GM19372 (cell line): ENCODE data around the gene AHCYL1.
"Not testable (repeated sequence)": the region's sequence is repeated elsewhere in the genome, so short reads cannot be mapped to it uniquely, and the experiment has no call there.

Experiments
- ATAC-seq: cut with Tn5 transposase; IDR thresholded peaks from one replicate; pipeline ENCODE4 v1.9.1; 2021; ENCODE audit warnings: mild to moderate bottlenecking, low read depth, moderate library complexity; ENCODE audit not compliant: unreplicated experiment

Gene AHCYL1

GRCh38 chr1:109984456-109985246 is at the start of gene AHCYL1:
Gene AHCYL1 (plus strand): TSS chr1:109984765. CDS start chr1:109985053, 288 bp downstream.
- ATAC-seq = peak; percentile 98

DNA sequence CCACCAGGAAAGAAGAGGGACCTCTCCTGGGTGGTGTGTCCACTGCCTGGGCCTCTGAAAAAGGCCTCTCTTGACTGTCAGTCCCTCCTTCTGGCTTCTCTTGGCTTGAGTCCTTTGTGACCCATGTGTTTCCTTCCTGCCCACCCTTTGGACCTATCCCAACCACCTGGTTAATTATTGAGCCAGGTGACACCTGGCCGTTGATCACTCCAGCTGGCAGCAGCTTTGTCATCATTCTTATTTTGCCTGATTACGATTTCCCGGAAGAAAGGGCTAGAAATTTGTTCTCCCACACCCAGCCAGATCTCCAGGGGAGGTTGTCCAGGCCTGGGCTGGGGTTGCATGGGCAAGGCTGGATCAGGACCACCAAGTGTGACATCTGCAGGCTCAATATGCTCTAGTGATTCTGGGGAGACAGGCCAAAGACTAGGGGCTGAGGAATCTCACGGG is 49.1 kb upstream of the AHCYL1 start:
- no peak for ATAC-seq

DNA sequence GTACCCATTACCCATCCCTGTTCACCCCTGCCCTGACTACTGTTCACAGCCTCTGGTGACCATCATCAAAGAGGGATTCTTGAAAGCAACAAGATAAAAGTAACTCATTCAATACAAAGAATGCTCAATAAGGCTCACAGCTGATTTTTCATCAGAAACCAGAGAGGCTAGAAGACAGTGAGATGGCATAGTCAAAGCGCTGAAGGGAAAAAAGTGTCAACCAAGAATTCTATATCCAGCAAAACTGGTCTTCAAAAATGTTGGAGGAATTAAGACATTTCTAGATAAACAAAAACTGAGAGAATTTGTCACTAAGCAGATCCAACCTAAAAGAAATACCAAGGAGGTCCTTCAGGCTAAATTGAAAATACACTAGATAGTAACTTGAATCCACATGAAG is 46.8 kb upstream of the AHCYL1 start:
- no peak for ATAC-seq

GRCh38 chr1:109938556-109938955 is 46.0 kb upstream of the AHCYL1 start:
- no peak for ATAC-seq

DNA sequence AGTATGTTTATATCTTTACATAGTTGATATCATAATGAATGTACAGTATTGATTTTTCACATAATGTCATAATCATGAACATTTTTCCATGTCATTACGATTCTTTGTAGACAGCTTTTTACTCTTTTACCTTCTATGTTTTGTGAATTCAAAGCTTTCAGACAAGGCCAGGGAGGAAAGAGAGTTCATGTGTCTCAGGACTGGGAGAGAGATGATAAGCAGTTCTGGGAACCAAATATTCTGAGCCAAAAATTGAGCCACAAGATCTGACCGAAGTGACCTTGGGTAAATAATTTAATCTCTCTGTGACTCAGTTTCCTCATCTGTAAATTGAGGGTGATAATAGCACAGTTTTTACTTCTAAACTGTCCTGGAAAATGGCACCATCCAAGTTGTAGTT is 42.1 kb upstream of the AHCYL1 start:
- no peak for ATAC-seq

- ATAC-seq = no peak
Measured at GRCh38 chr1:109944541-109944940, 40.0 kb upstream of the AHCYL1 start.

GRCh38 chr1:109946511-109946910 is 38.1 kb upstream of the AHCYL1 start:
- ATAC-seq = no peak

- ATAC-seq = no peak
Measured at GRCh38 chr1:109947582-109948284, 36.8 kb upstream of the AHCYL1 start.

DNA sequence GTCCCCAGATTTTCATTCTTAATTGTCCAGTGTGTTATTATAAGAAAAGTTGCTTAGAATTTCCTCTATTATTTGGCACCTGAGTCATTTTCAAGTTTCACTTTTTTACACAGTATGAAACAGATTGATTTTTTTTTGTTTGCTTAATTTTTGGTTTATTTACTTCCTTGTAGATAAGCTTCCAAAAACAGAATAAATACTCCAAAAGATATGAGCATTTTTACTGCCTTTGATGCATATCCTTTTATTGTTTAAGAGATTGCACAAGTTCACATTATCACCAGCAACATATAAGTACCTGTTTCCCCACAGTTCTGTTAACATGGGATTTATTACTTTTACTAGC is 36.3 kb upstream of the AHCYL1 start:
- ATAC-seq = no peak

DNA sequence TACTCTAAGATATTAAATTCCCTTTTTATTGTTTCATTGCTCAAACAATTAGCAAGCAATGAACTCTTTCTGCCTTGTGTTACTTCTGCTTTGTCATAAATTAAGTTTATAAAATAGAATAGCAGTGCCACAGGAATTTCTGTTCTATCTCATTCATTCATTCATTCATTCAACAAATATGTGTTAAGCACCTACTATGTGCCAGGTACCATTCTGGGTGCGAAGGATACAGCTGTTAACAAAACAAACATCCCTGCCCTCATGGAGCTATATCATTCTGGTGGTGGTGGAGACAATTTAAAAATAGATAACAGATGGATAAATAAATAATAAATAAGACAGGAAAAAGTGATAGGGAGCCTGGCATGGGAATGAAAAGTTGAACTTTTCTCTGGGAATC is 34.5 kb upstream of the AHCYL1 start:
- ATAC-seq = no peak

- no peak for ATAC-seq
Measured at GRCh38 chr1:109950509-109950908, 34.1 kb upstream of the AHCYL1 start.

- ATAC-seq = not testable (repeated sequence)
Measured at GRCh38 chr1:109951501-109951900, 33.1 kb upstream of the AHCYL1 start.

DNA sequence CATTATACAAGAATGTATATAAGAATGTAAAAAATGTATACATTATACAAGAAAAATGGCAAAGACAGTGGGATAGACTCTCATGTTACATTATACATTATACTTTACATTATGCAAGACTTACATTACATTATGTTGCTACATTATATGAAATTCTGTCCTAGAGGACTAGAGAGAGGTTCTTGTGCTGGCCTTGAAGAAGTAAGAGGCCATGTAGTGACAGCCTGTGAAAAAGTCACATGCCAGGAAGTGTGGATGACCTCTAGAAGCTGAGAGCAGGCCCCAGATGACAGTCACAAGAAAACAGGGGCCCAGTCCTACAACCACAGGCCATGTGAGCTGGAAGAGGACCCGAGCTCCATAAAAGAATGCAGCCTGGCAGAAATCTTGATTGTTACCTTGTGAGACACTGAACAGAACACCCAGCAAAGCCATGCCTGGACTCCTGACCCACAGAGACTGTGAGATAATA is 30.5 kb upstream of the AHCYL1 start:
- no peak for ATAC-seq

DNA sequence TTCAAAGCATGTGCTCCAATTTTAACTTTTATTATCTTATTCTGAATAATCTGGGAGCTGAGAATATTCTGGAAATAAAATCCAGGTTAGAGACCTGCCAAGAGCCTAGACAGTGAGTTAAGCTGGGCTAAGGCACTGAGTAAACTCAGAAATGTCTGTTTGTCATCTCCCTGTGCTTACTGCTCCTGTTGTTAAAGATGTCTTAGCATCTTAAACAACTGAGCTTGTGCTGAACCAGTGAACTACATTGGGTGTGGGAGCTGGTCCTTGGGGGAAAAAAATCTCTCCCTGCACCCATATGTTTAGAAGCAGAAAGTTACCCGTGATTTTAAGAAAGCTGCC is 25.0 kb upstream of the AHCYL1 start:
- no peak for ATAC-seq

DNA sequence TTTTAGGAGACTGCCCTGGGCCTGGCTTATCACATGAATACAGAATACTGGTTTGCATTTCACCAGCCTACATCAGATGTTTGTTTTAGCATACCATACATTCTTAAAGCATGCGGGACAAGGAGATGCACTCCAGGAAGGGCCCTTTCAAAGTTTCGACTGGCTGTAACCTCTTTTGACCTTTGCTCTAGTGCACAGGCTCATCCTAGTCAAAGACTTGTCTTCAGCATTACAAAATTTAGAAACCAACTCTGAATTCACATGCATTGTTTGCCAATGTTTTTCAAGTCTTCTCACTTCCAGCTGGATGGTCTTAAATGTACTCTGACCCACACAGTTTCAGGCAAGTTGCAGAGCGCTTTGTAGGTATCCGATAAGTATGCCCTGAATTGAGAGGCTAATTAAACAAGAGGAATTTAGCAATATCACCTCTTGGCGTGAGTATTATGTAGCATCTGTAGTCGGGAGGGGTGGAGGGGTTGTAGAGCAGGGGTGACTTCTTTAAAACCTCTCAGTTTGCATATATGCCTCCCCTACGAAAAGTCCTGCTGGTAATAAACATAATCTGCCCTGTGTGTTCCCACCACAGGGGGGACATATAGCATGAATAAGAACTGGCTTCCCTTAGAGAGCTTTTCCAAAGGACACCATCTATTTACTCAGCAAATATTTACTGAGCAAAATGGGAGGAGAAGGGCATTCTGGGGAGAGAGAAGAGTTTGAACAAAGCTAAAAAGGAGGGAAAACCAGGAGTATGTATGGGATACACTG is 24.4 kb upstream of the AHCYL1 start:
- no peak for ATAC-seq

DNA sequence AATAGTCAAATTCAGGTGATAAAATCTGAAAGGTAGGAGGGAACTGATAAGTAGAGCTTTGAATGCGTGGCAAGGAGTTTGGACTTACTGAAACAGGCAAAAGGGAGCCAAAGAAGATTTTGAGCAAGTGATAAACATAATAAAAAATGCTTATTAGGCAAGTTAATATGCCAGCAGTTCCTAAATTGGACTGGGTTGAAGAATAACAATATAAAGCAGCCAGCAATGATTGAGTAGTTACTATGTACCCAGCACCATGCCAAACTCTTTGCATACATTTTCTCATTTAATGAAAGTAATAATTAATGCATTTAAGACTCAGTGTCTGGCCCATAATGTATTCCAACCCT is 23.8 kb upstream of the AHCYL1 start:
- no peak for ATAC-seq

- ATAC-seq = no peak
Measured at GRCh38 chr1:109963864-109964263, 20.7 kb upstream of the AHCYL1 start.

DNA sequence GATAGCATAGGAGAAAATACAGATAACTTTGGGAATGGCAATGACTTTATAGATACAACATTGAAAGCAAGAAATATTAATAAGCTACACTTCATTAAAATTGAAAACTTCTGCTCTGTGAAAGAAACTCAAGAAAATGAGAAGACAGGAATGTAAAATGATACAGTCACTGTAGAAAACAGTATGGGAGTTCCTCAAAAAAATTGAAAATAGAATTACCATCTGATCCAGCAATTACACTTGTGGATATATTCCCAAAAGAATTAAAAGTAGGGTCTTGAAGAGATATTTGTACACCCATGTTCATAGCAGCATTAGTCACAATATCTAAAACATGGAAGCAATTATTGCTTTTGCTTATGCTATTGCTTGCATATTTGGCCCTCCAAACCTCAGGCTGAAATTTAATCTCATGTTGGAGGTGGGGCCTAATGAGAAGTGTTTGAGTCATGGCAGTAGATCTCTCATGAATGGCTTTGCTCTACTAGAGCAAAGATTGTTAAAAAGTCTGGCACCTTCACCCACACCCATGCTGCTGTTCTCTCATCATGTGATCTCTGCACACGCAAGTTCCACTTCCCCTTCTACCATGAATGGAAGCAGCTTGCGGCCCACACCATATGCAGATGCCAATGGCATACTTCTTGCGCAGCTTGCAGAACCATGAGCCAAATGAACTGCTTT is 15.3 kb upstream of the AHCYL1 start:
- ATAC-seq = no peak

DNA sequence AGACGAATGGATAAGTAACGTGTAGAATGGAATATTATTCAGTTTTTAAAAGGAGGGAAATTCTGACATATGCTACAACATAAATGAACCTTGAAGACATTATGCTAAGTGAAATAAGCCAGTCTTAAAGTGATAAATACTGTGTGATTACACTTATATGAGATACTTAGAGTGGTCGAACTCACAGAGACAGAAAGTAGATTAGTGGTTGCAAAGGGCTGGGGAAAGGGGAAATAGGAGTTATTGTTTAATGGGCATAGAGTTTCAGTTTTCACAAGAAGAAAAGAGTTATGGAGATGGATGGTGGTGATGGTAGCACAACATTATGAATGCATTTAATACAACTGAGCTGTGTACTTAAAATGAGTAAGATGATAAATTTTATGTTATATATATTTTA is 14.7 kb upstream of the AHCYL1 start:
- ATAC-seq = no peak

GRCh38 chr1:109971559-109971958 is 13.0 kb upstream of the AHCYL1 start:
- ATAC-seq = no peak

DNA sequence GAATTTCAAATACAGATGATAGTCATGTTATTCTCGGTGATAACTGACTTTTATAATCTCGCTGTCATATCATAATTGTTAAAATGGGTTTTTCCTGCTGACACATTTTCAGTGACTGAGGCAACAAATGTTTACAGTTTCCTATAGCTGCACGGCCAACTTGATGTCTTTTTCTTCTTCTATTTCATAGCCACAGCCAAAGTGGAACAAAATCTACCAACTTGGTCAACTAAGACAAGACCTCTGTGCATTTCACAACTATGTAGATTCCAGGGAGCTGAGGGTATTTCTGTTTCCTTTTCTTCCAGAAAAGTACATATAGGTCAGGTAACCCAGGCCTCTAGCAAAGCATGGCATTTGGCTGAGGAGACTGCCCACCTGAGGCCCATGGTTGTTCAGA is 10.4 kb upstream of the AHCYL1 start:
- ATAC-seq = no peak
